Bronchial epithelial cell (primary cell): ENCODE results near the gene NAA35. TPM values are rescaled to one million over a fixed set of nuclear protein-coding genes. Genes with fewer than 3 reads are reported as not detected.

Experiments used
- DNase-seq: peaks from one replicate; pipeline ENCODE4 v3.0.0-alpha.2; 2010; ENCODE audit warnings: low read depth
- FAIRE-seq: peaks from 2 replicates; lab custom pipeline; 2011; peaks lifted over from hg19 to GRCh38; lab: Jason Lieb, UNC
- H3K27me3 ChIP-seq: 2 replicates; pipeline ENCODE4 v1.5.1; 2011; ENCODE audit warnings: low read length; ENCODE audit not compliant: control insufficient read depth, insufficient read depth
- H3K36me3 ChIP-seq: 2 replicates; pipeline ENCODE4 v1.5.1; 2011; ENCODE audit warnings: low read length; ENCODE audit not compliant: control insufficient read depth, insufficient read depth
- H3K4me3 ChIP-seq: 2 replicates; pipeline ENCODE4 v1.5.1; 2011; ENCODE audit warnings: mild to moderate bottlenecking, low read depth, low read length, control low read depth
- CTCF ChIP-seq: IDR thresholded peaks from 2 replicates; pipeline ENCODE4 v1.5.1; 2011; ENCODE audit warnings: mild to moderate bottlenecking, moderate library complexity, low read length, control low read depth, inconsistent platforms; ENCODE audit not compliant: insufficient read depth, severe bottlenecking
- total RNA-seq: library from RNA; depleted of rRNA; stranded (reverse); fragments of >200 nt; gene quantifications from 2 replicates; pipeline ENCODE4 v1.2.1, GENCODE V29; 2014

Gene NAA35
- total RNA-seq, 1 donor from 2014 or later, result 26.3 TPM

GRCh38 chr9:86064220-86064619 is 123.3 kb downstream of the NAA35 start:
- no peak for DNase-seq
- no peak for FAIRE-seq
- Histone ChIP-seq H3K4me3 (no peak overlapping the region), H3K36me3 (no peaks in the 10 kb centered on the region), H3K27me3 (no peaks in the 10 kb centered on the region)
- no peak for TF ChIP-seq CTCF

- TF ChIP-seq CTCF, result no peak
- Histone ChIP-seq H3K4me3 (no peak overlapping the region), H3K36me3 (no peaks in the 10 kb centered on the region), H3K27me3 (no peaks in the 10 kb centered on the region)
- FAIRE-seq (no peak), DNase-seq (no peak)
Measured at GRCh38 chr9:86069206-86069869, 128.4 kb downstream of the NAA35 start.

Other genes with a start within 250 kb of the NAA35 start
- 23.9 and 24.2 TPM in 2 replicates for gene AGTPBP1, start 199.2 kb upstream of the NAA35 start, total RNA-seq
- gene GOLM1, start 158.4 kb downstream of the NAA35 start, total RNA-seq, result 21.6 and 21.8 TPM in 2 replicates